Ovary (tissue), 3 donors: ENCODE data around the gene GLI3.

ENCODE experiments used
- CTCF ChIP-seq, 3 donors: fragments of 450-650 bp in 2 of 3; fragments of 200-600 bp in 1 of 3; IDR thresholded peaks; one replicate each; pipeline versions ENCODE4 v1.5.1 to v1.8.0; 2016 to 2022; ENCODE audit warnings: antibody characterized with exemption in 3 of 3, mild to moderate bottlenecking in 1 of 3
- POLR2A ChIP-seq: fragments of 450-650 bp; IDR thresholded peaks from one replicate; pipeline ENCODE4 v1.6.1; 2017; ENCODE audit warnings: antibody characterized with exemption, mild to moderate bottlenecking, moderate library complexity
- donor health status: DM: no; HTN: no; CAD: no.

- TF ChIP-seq CTCF (IDR thresholded peaks at IDR 0.05) = peak in 1 of 3 donors; percentile 11
- no peak for TF ChIP-seq POLR2A
Observed at GRCh38 chr7:42097752-42098151, 139.3 kb downstream of the GLI3 start.
